HG03469 (cell line): ENCODE results near the gene SUCLG2.

ENCODE experiments used
- ATAC-seq: cut with Tn5 transposase; IDR thresholded peaks from one replicate; pipeline ENCODE4 v1.9.1; 2021; ENCODE audit warnings: mild to moderate bottlenecking, moderate library complexity, moderate number of reproducible peaks; ENCODE audit not compliant: unreplicated experiment

Gene SUCLG2

DNA sequence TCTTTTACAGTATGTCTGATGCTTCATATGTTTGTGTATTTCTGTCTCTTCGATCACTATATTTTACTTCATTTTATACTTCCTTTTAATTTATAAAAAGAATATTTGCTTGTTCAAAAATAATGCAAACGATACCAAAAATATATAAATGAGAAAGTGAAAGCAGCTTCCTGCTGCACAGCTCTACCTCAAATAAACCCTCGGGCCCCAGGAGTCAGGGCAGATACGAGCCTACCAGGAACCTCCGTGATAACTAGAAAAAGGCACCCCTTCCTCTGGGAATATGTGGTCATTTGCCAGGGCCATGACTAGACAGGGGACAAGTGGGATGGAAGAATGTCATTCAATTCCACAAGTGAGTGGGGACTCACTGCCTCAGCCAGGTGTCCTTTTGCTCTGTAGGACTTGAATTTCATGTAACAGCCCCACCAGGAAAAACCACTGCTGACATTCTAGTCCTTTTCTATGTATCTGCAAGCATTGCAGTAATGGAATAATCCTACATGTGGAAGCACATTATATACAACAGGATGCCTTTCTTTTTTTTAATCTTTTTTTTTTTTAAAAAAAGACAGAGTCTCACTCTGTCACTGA, 133.3 kb downstream of the SUCLG2 start:
- ATAC-seq = peak; percentile 42

DNA sequence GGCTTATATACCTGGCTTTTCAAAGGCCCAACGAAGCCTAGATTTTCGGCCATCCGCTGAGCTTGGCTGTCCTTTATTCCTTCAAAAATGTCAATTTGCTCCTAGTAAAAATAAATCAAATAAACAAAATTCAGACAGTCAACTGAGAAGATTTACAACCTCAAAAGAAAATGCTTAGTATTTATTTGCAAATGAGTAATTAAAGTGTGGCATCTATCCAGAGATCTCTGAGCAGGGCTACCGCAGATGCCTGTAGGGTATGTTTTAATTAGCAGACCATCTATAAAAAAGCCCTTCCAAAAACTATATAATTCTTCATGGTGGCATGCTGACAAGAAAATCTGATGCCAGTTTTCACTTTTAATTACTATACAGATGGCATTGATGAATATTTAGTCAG, 136.2 kb downstream of the SUCLG2 start:
- ATAC-seq = no peak

DNA sequence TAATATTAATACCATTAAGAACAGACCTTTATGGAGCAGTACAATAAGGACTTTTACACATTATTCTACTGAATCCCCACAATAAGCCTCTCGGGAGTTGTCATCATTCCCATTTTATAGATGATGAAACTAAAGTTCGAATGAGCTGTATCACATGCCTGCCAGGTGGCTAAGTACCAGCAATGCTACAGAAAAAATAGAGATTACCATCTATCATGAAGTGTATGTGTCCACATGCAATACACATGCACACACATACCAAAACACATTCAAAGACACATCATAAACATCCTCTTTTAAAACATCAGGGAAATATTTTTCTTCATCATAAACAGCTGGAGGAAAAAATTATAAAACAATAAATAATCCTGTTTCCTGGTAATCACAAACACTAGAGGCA, 136.6 kb downstream of the SUCLG2 start:
- no peak for ATAC-seq

GRCh38 chr3:67516496-67516895, 137.9 kb downstream of the SUCLG2 start:
- no peak for ATAC-seq

GRCh38 chr3:67515778-67516177, 138.6 kb downstream of the SUCLG2 start:
- no peak for ATAC-seq

DNA sequence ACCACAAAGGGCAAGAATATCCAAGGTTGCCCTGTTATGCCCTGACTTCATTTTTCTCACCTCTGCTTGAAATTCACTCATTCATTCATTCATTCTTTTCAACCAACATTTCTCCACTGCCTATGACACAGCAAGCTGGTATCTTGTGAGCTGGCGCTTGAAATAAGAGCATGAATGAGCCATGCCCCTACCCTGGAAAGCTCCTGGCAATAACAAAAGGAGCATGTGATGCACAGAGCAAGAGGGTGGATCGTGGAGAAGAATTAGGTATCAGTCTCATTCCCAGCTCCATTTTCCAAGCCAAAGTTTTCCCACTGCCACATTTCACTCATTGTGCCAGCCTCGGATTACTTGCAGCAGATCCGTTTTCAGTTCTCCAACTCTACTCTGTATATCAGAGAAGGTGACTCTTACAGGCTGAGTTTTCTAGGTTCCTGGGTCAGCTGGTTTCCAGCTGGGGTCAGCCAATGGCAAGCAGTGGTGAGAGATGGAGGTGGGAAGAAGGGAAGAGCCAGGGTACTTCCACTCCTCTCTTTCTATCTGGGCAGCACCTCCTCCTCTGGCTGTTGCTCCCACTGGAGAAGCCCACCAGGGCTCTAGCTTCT, 144.8 kb downstream of the SUCLG2 start:
- ATAC-seq = no peak

GRCh38 chr3:67507584-67507983, 146.8 kb downstream of the SUCLG2 start:
- no peak for ATAC-seq

GRCh38 chr3:67500709-67501108, 153.7 kb downstream of the SUCLG2 start:
- no peak for ATAC-seq

GRCh38 chr3:67497746-67498145, 156.7 kb downstream of the SUCLG2 start:
- no peak for ATAC-seq

DNA sequence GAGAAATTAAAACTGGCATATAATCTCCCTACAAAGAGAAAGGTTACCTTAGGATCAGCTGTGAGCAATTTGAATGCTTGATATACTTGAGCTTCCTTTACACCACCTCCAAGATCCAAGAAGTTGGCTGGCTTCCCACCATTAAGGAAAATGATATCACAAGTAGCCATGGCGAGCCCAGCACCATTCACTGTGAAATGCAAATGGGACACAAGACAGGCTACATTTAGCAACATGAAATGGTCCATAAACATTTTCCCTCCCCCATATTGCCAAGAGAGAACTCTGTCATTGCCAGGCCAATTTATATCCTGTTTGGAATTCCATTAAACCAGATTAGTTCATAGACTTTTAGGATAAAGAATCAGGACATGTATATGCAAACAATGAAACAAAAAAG, 158.7 kb downstream of the SUCLG2 start:
- no peak for ATAC-seq

- no peak for ATAC-seq
These were observed 160.6 kb downstream of the SUCLG2 start for GRCh38 chr3:67493808-67494207.

DNA sequence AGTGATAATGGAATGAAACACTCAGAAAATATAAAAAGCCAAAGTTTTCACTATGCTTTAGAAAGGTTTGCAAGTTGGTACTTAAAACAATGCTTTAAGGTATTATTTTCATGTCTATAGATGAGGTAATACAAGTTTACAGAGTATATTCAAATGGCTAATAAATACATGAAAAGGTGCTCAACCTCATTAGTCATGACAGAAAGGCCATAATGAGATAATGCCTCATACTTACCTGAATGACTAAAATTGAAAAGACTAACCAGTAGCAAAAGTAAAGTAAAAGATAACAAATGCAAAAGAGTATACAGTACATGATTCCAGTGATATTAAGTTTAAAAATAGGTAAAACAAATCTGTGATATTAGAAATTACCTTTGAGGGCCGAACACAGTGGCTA, 163.8 kb downstream of the SUCLG2 start:
- ATAC-seq = no peak

GRCh38 chr3:67489816-67490215, 164.6 kb downstream of the SUCLG2 start:
- ATAC-seq = no peak

DNA sequence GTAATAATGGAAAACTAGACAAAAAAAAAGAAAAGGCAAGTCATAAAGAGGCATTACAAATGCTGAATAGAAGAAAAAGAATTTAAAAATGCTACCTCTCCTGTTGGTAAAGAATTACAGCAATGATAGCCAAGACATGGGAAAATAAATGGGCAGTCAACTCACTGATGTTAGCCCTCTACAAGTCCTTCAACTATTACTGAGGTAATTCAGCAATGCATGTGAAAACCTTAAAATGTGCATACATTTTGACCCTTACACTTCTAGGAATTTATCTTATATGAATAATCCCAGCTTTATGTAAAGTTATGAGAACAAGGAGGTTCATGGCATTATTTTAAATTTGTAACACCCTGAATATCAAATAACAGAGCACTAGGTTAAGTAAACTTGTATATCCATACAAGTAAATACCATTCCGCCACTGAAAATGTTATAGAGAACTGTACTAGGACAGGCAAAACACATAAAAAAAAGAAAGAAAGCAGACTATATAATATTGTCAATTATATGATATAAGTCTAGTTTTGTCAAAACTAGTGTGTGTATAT, 166.8 kb downstream of the SUCLG2 start:
- no peak for ATAC-seq

DNA sequence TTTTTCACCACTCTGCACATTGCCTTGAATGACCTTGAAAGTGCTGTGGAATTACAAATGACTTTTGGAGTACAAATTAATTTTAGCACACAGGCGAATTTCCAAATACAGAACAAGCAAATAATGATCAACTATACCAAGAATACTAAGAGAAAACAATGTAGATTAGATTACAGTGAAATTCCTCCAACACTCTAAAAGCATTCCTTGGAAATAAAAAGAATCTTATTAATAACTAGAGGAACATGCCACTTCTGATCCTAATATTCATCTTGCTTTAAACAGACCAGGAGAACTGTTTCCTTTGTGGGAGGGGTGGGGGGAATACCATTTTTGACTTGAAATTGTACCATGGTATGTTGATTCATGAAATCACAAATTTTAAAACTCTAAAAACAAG, 167.5 kb downstream of the SUCLG2 start:
- no peak for ATAC-seq

GRCh38 chr3:67484085-67484484, 170.3 kb downstream of the SUCLG2 start:
- ATAC-seq = no peak

- no peak for ATAC-seq
These were observed 173.3 kb downstream of the SUCLG2 start for GRCh38 chr3:67481126-67481525.

DNA sequence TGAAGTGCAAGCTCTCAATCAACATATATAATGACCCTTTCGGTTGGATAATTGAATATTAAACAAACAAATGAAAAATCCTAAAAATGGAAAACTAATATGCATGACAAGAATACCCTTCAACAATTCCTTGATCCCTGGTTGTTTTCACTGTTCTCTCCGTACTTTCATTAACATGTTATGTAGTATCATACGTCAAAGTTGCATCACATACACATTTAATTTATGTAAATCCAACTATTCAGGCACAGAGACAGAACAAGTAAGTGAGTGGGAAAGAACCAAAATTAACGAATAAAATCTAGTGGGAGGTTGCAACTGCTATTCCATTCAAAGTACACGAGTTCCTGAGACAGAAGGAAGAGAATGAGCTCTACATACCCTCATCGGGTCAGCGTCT, 176.0 kb downstream of the SUCLG2 start:
- ATAC-seq = no peak

- ATAC-seq = no peak
These were observed 180.1 kb downstream of the SUCLG2 start for GRCh38 chr3:67474311-67474710.

DNA sequence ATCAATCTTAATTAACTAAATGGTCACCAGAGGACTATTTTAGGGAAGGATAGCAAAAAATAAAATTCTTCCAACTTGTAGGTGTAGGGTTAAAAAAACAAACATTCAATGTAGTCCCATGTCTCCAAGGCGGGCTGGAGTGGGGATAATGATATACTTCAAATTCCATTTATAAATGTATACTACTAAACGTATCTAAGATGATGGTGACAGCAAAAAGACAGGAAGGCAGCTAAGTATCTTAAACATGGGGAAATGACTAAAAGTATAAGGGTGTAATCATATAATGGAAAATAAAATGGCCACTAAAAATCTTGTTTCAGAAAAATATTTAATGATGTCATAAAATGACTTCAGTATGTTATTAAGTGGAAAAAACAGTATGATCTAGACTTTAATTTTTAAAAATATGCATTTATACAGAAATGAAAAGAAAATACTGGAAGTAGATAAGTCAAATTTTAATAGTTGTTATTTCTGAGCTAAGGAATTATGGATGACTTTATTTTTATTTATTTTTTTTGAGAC, 181.7 kb downstream of the SUCLG2 start:
- ATAC-seq = no peak

GRCh38 chr3:67470207-67470606, 184.2 kb downstream of the SUCLG2 start:
- ATAC-seq = no peak

DNA sequence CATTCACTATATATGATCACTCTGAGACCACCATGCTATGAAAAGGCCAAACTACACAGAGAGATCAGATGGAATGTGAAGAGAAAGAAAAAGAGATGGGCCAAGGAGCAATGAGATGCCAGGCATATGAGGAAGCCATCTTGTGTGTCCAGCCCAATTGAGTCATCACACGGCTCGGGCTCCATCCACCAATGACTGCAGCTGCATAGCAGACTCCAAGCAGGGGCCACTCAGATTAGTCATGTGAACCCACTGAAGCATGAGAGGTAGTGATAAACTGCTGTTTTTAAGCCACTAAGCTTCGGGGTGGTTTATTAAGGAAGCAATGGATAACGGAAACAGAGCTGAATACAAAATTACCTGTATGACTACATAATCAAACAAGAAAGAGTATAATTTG, 185.9 kb downstream of the SUCLG2 start:
- ATAC-seq = no peak

DNA sequence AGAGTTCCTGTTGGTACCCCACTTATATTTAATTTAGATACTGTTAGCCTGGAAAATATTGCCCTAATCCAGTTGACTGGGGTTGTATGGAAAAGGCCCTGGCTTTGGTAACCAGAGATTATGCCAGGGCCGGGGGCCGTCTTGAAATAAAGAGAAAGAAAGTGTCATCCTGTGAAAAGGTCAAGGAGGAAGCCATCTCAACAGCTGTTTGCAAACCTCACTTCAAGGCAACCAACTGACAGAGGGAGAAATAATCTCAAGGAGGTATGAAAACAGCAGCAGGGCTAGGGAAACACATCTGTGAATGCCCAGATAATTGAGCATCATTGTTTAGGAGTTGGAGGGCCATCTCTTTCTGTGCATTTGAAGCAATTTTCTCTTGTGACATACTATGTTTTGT, 190.8 kb downstream of the SUCLG2 start:
- no peak for ATAC-seq
